H1 (cell line): ENCODE measurements around the gene BOK. TPM values are rescaled to one million over a fixed set of nuclear protein-coding genes. Genes with fewer than 3 reads are reported as not detected.

Experiments
- CTBP2 ChIP-seq: IDR thresholded peaks from 2 replicates; pipeline ENCODE4 v1.7.0; 2011; ENCODE audit warnings: borderline replicate concordance, mild to moderate bottlenecking, moderate library complexity, mixed read lengths, low read length; ENCODE audit not compliant: insufficient read depth, insufficient read length
- polyA plus RNA-seq, 7 experiments: library from polyadenylated mRNA; depleted of rRNA in 3 of 7; stranded (reverse) in 5 of 7; unstranded in 2 of 7; fragments of >200 nt in 5 of 7; fragments of 200-250 nt in 2 of 7; gene quantifications; 1 replicate in 5 of 7; 2 replicates in 1 of 7; 4 replicates in 1 of 7; pipeline versions ENCODE4 v1.2.1 to v1.2.3, GENCODE V29; 2011 to 2013; ENCODE audit warnings: missing spikeins in 2 of 7, mixed read lengths in 2 of 7
- total RNA-seq: library from RNA; stranded (reverse); fragmentation: NEBNext Ultra II Directional; extraction: Animal tissue kit (Norgen Biotek cat#: 25700); gene quantifications from 2 replicates; pipeline ENCODE4 v1.2.1, GENCODE V29; 2021

The BOK gene
- total and polyA plus RNA-seq, 2 of the 8 experiments (the other 6 are each of a cell fraction or from before 2014, with no cell fraction given), result 33.7 to 37.6 TPM

DNA sequence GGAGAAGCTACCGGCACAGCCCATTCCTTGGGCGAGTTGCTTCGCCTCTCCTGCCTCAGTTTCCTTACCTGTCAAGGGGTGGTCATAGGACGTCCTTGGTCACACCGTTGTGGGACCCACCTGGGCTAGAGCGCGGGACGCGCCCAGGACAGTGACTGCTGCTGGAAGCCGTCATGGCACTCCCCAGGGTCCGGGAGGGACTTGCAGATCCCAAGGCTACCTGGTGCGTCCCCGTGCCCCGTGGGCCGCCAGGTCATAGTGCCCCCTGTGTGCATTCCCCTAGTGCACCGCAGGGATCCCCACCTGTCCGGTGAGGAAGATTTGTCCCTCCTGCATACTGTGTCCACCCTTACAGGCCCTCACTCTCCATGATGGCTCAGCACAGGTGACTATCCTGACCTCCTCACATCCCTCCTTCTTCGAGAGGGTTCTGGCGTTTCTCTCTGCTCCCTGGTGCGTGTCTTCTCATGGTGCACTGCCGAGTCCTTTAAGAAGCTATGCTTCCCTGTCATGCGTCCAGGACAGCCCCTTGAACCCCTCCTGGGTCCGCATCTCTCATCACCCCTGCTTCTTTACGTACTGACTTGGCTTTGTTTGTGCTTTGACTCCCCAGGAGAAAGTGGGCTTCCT, 49.3 kb upstream of the BOK start (continued):
- TF ChIP-seq CTBP2, result no peak
